Measurements from ENCODE around the gene SLC16A11. TPM values are rescaled to one million over a fixed set of nuclear protein-coding genes. Genes with fewer than 3 reads are reported as not detected.

Gene SLC16A11
- total RNA-seq, 6 experiments from 2014 or later, result 0.84 to 10.2 (median 2.4) TPM

GRCh38 chr17:7078711-7079110 lies 34.8 kb upstream of the SLC16A11 start:
- no peak for ATAC-seq
- H3K27me3 ChIP-seq, result no peaks in the 10 kb centered on the region
- WGBS (ENCODE audit: insufficient coverage, low coverage, low lambda C conversion rate, missing lambda C conversion rate), result 80% methylated on average over 6 of the region's 10 CpGs
- DNase-seq, result no peak
- H3K4me3 ChIP-seq, result no peak overlapping the region
- H3K27ac ChIP-seq, result no peak overlapping the region
- H3K9me3 ChIP-seq, result no peaks in the 10 kb centered on the region
- no peaks in the 10 kb centered on the region for H3K36me3 ChIP-seq
- no peak for TF ChIP-seq POLR2A (IDR thresholded peaks at IDR 0.05)
- intact Hi-C loops (cut with DNase I), result no loop called here
- no peaks in the 10 kb centered on the region for H3K4me1 ChIP-seq

GRCh38 chr17:7077911-7078546 lies 34.1 kb upstream of the SLC16A11 start:
- no peak overlapping the region for H3K27ac ChIP-seq
- intact Hi-C loops (cut with DNase I), result no loop called here
- no peaks in the 10 kb centered on the region for H3K9me3 ChIP-seq
- no peaks in the 10 kb centered on the region for H3K36me3 ChIP-seq
- no peak for TF ChIP-seq POLR2A (IDR thresholded peaks at IDR 0.05)
- no peak for TF ChIP-seq CTCF (IDR thresholded peaks at IDR 0.05)
- no peak overlapping the region for H3K4me3 ChIP-seq
- WGBS (ENCODE audit: insufficient coverage, low coverage, low lambda C conversion rate, missing lambda C conversion rate), result 79% methylated on average over 3 of the region's 7 CpGs
- ATAC-seq (no peak), DNase-seq (no peak)
- H3K27me3 ChIP-seq, result no peaks in the 10 kb centered on the region
- no peaks in the 10 kb centered on the region for H3K4me1 ChIP-seq

GRCh38 chr17:7074931-7075330 lies 31.0 kb upstream of the SLC16A11 start:
- TF ChIP-seq POLR2A (IDR thresholded peaks at IDR 0.05), result no peak
- TF ChIP-seq CTCF (IDR thresholded peaks at IDR 0.05), result no peak
- no peaks in the 10 kb centered on the region for H3K36me3 ChIP-seq
- 90% methylated on average over 10 of the region's 14 CpGs for WGBS (ENCODE audit: insufficient coverage, low coverage, low lambda C conversion rate, missing lambda C conversion rate)
- intact Hi-C loops (cut with DNase I), result no loop called here
- no peaks in the 10 kb centered on the region for H3K27me3 ChIP-seq
- ATAC-seq (no peak), DNase-seq (no peak)
- no peak overlapping the region for H3K4me3 ChIP-seq
- H3K27ac ChIP-seq, result no peak overlapping the region
- H3K9me3 ChIP-seq, result no peaks in the 10 kb centered on the region
- H3K4me1 ChIP-seq, result no peaks in the 10 kb centered on the region

- 71% methylated on average over 1 of the region's 2 CpGs for WGBS (ENCODE audit: insufficient coverage, low coverage, low lambda C conversion rate, missing lambda C conversion rate)
- ATAC-seq, result no peak
- Histone ChIP-seq H3K27me3 (no peaks in the 10 kb centered on the region), H3K36me3 (no peaks in the 10 kb centered on the region), H3K9me3 (no peaks in the 10 kb centered on the region), H3K4me3 (no peak overlapping the region), H3K4me1 (no peaks in the 10 kb centered on the region), H3K27ac (no peak overlapping the region)
- no peak for TF ChIP-seq POLR2A (IDR thresholded peaks at IDR 0.05)
- intact Hi-C loops (cut with DNase I), result no loop called here
- DNase-seq, result no peak
These were observed 28.5 kb upstream of the SLC16A11 start for GRCh38 chr17:7072406-7072805.

GRCh38 chr17:7070712-7071111 lies 26.8 kb upstream of the SLC16A11 start:
- no peak for TF ChIP-seq CTCF (IDR thresholded peaks at IDR 0.05)
- no peak for TF ChIP-seq POLR2A (IDR thresholded peaks at IDR 0.05)
- H3K27ac ChIP-seq, result no peak overlapping the region
- ATAC-seq (peak in 1 of 4 donors; percentile 29), DNase-seq (no peak)
- intact Hi-C loops (cut with DNase I), result no loop called here
- no peak overlapping the region for H3K4me3 ChIP-seq
- no peaks in the 10 kb centered on the region for H3K36me3 ChIP-seq
- WGBS (ENCODE audit: insufficient coverage, low coverage, low lambda C conversion rate, missing lambda C conversion rate), result 100% methylated on average over 1 of the region's 3 CpGs
- H3K4me1 ChIP-seq, result no peaks in the 10 kb centered on the region
- H3K27me3 ChIP-seq, result no peaks in the 10 kb centered on the region
- H3K9me3 ChIP-seq, result no peaks in the 10 kb centered on the region

All from right lobe of liver (tissue), 6 donors.